GM12801 (cell line): ENCODE data around the gene GPX2.

ENCODE experiments used
- TF ChIP-seq, protein P1 (sequence below): IDR thresholded peaks from one replicate; pipeline ENCODE4 v1.5.1; 2011; ENCODE audit warnings: control low read depth; ENCODE audit not compliant: insufficient read length; ENCODE audit errors: extremely low read depth

The GPX2 gene

DNA sequence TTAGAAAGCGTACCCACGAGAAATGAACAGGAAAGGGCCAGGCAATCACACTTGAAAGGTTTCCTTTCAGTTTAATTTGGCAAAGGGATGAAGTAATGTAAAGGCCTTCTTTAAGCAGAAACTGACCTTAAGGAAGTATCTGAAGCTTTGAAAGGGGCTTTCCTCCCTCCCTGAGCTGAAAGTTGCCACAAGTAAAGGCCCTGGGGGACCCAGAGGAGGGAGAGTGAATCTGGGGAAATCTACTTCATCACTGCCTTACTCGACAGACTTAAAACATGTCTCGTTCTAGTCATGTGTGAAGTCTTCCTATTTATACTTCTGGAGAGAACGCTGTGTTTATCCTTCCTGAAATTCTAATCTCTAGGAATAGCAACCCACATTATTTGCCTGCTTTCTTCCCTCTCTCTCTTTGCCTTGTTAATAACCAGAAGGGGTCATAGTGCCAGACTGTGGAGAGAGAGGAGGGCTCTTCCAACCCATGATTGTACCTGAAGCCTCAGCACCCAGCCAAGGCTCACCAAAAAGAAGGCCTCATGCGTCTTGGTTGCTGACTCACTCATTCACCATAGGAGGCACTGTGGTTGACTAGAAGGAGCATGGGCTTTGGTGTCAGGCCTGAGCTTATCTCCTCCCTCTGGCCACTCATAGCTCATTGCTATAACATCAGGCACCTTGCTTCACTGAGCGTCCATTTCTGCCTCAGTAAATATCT, 10.2 kb upstream of the GPX2 start:
- TF ChIP-seq, protein P1, sequence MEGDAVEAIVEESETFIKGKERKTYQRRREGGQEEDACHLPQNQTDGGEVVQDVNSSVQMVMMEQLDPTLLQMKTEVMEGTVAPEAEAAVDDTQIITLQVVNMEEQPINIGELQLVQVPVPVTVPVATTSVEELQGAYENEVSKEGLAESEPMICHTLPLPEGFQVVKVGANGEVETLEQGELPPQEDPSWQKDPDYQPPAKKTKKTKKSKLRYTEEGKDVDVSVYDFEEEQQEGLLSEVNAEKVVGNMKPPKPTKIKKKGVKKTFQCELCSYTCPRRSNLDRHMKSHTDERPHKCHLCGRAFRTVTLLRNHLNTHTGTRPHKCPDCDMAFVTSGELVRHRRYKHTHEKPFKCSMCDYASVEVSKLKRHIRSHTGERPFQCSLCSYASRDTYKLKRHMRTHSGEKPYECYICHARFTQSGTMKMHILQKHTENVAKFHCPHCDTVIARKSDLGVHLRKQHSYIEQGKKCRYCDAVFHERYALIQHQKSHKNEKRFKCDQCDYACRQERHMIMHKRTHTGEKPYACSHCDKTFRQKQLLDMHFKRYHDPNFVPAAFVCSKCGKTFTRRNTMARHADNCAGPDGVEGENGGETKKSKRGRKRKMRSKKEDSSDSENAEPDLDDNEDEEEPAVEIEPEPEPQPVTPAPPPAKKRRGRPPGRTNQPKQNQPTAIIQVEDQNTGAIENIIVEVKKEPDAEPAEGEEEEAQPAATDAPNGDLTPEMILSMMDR, result no peak

DNA sequence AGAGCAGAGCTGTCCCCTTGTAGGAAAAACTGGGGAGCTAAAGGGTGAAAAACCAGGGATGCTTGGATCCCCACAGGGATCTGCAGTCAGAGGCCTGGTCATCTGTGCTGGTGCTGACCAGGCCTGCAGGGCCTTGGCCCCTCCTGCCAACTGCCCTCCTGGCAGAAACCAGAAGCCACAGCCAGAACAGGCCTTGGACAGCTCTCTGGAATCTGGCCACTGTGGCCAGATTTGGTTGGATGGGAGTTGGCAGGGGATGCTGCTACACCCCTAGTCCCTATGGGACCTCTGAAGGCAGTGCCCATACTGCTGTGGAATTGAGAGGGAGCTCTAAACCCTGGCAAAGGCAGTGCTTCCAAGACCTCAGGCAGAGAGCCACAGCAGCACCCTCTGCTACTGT, 9.2 kb upstream of the GPX2 start:
- TF ChIP-seq, protein P1, result no peak

DNA sequence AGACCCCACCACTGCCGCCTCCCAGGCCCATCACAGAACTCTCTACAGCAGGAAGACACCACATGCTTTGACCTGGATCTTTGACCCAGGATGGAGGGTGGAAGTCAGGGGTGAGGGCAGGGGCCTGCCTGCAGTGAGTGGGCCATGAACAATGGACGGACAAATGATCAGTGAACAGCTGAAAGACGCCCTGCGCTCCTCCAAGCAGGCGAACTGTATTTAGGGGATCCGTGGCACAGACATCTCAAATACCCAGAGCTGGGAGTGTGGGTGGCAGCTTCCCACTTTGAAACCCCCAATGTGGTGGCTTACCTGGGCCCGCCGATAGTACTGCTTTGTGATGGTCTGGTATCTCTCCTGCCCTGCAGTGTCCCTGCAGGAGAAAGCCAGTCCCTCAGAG, 8.7 kb upstream of the GPX2 start:
- TF ChIP-seq, protein P1, result no peak

DNA sequence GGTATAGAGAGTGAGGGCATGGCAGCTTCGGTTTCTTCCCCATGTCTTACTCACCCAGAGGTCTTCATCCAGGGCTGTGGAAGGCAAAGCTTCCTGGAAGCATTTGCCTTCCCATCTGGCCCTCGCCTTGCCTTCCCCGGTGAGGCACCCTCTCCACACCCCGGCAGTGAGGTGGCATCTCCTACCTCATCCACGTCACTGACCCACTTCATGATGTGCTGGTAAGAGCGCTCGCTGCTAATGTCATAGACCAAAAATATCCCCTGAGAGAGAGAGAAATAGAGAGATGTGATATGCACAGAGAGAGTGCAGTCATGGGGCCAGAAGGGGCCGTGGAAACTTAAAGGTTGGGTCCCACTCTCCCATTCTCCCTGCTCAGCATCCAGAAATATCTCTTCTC, 8.3 kb upstream of the GPX2 start:
- TF ChIP-seq, protein P1, result no peak

DNA sequence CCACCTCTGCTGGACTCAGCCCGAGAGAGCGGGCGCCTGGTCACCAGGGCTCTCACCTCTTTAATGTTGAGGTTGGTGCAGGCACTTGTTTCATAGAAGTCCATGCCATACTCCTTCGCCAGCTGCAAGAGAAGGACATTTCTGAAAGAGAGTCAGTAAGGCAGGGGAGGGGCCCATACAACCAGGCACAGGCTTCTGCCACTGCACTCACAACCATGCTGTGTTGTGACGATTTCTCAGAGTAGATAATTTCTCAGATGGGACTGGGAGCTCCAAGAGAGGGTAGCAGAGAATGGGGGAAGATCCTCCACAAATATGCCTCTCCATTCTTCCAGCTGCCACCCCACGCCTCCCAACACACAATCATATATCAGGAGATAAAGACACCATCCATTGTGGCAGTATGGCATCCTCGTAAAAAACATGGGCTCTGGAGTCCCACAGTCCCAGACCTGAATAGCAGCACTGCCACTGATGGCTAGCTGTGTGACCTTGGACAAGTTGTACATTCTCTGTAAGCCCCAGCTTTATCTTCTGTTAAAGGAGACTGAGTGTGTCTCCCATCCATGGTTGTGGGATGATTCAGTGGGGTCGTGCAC, 6.2 kb upstream of the GPX2 start:
- TF ChIP-seq, protein P1, result no peak

DNA sequence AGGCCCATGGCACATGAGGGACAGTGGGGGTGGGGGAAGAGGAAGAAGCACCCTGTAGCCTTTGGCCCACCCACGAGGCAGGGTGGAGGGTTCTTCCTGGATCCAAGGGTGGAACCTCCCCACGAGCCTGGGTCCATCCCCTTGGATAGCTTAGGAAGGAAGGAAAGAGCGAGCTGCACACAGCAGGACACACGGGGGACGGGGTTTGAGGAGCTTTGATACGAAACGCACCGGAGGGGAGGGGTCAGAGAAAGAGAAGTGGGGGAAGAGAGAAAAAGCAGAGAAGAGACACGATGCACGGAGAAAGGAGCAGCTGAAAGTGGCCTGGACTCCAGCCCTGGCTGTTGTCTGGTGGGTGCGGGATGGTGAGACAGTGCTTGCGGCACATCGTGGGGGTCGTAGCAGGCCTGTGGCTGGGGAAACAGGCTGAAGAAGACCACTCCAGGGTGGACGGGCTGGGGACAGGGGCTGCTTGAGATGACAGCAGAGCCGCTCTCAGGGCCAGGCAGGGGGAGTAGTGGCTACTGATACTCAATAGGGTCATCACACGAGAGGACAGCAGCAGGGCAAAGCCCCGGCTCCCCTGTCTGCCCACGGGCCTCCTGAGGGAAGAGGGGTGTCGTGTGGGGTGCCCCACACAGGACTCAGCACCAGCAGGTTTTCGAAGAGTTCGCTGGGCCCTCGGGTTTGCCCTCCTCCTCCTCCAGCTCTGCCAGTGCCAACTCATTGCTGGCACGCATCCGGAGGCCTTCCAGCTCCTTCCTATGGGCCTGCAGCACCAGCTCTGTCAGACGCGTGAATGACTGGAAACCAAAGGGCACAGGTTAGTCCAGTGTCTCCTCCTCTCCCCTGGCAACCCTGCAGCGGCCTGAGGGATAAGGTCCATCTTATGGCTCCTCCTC, 5.4 kb upstream of the GPX2 start:
- TF ChIP-seq, protein P1, result no peak

DNA sequence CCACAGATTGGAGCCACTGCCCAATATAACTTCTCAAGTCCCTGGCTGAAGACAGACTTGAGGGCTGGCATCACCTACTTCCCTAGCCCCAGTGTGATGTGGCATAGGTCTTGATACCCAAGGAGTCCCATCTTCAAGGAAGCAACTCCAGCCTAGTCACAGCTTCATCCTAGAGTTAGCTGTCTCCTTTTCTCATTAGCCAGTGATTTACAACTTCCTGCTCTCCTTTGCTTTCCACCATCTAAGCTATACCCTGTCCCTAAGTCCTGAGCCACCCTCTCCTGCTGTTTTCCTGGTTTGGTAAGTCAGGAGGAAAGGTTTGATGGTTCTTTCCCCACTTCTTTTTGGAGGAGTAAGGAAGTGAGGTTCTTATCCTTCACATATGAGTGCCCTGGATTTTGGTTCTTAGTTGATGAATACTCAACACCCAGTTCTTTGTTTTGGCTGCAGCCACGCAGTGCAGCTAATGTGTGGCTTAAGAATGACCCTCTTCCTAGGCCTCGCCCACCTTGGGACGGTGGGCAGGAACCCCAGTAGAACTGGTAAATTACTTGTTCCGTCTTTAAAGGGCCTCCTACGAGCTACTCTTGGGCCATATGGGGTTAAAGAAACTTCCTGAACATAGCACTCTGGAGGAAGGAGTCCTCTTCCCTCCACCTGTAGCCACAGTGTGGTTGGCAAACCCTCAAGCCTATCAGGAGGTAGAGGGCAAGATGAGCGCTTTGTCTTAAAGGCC, 3.9 kb upstream of the GPX2 start:
- TF ChIP-seq, protein P1, result no peak
